Skeletal muscle cell (primary cell): Measurements from ENCODE around the gene FAR2.
A peak's percentile ranks its signal among the peaks of the same experiment; 100 is the strongest.

Experiments used
- DNase-seq: peaks from one replicate; pipeline ENCODE4 v3.0.0-alpha.2; 2010; ENCODE audit warnings: low read depth
- H3K4me3 ChIP-seq: 2 replicates; pipeline ENCODE4 v1.5.1; 2011; ENCODE audit warnings: low read depth, mild to moderate bottlenecking, control low read depth, low read length, moderate library complexity

Gene FAR2

GRCh38 chr12:29226616-29227015 is 77.5 kb downstream of the FAR2 start:
- DNase-seq: no peak
- H3K4me3 ChIP-seq: no peak overlapping the region

- no peak overlapping the region for H3K4me3 ChIP-seq
- no peak for DNase-seq
Measured at GRCh38 chr12:29228474-29229157, 79.5 kb downstream of the FAR2 start.

- no peak overlapping the region for H3K4me3 ChIP-seq
- DNase-seq: no peak
Measured at GRCh38 chr12:29229158-29229505, 80.1 kb downstream of the FAR2 start.

- DNase-seq: no peak
- no peak overlapping the region for H3K4me3 ChIP-seq
Measured at GRCh38 chr12:29229937-29230336, 80.9 kb downstream of the FAR2 start.

- DNase-seq: no peak
- no peak overlapping the region for H3K4me3 ChIP-seq
Measured at GRCh38 chr12:29230800-29231560, 81.9 kb downstream of the FAR2 start.

GRCh38 chr12:29232086-29232485 is 83.0 kb downstream of the FAR2 start:
- DNase-seq: no peak
- H3K4me3 ChIP-seq: no peak overlapping the region

GRCh38 chr12:29234552-29234951 is 85.5 kb downstream of the FAR2 start:
- DNase-seq: no peak
- H3K4me3 ChIP-seq: no peak overlapping the region

GRCh38 chr12:29234965-29235626 is 86.0 kb downstream of the FAR2 start:
- no peak overlapping the region for H3K4me3 ChIP-seq
- DNase-seq: no peak

- DNase-seq: no peak
- H3K4me3 ChIP-seq: no peak overlapping the region
Measured at GRCh38 chr12:29238822-29239291, 89.8 kb downstream of the FAR2 start.

GRCh38 chr12:29239336-29239735 is 90.3 kb downstream of the FAR2 start:
- no peak overlapping the region for H3K4me3 ChIP-seq
- DNase-seq: no peak

GRCh38 chr12:29240441-29240840 is 91.4 kb downstream of the FAR2 start:
- no peak overlapping the region for H3K4me3 ChIP-seq
- no peak for DNase-seq

- H3K4me3 ChIP-seq: no peak overlapping the region
- DNase-seq: peak; percentile 77
Measured at GRCh38 chr12:29241821-29242591, 92.9 kb downstream of the FAR2 start.

GRCh38 chr12:29242921-29243431 is 93.9 kb downstream of the FAR2 start:
- no peak for DNase-seq
- no peak overlapping the region for H3K4me3 ChIP-seq

GRCh38 chr12:29244159-29244765 is 95.2 kb downstream of the FAR2 start:
- no peak overlapping the region for H3K4me3 ChIP-seq
- DNase-seq: no peak

GRCh38 chr12:29245246-29245645 is 96.2 kb downstream of the FAR2 start:
- no peak for DNase-seq
- no peak overlapping the region for H3K4me3 ChIP-seq

- DNase-seq: no peak
- no peak overlapping the region for H3K4me3 ChIP-seq
Measured at GRCh38 chr12:29249930-29250329, 100.9 kb downstream of the FAR2 start.

GRCh38 chr12:29253906-29254625 is 105.0 kb downstream of the FAR2 start:
- H3K4me3 ChIP-seq: no peak overlapping the region

GRCh38 chr12:29255042-29255441 is 106.0 kb downstream of the FAR2 start:
- no peak for DNase-seq
- H3K4me3 ChIP-seq: no peak overlapping the region

More at GRCh38 chr12:29253906-29254625, 105.0 kb downstream of the FAR2 start:
- no peak for DNase-seq

- no peak for DNase-seq
- no peak overlapping the region for H3K4me3 ChIP-seq
Measured at GRCh38 chr12:29256598-29256997, 107.5 kb downstream of the FAR2 start.
